ENCODE measurements around the gene KCNC2. TPM values are rescaled to one million over a fixed set of nuclear protein-coding genes. Genes with fewer than 3 reads are reported as not detected.

The KCNC2 gene
- total and polyA plus RNA-seq, 9 of the 15 experiments (the other 6 are each of a cell fraction or from before 2014, with no cell fraction given): not detected

DNA sequence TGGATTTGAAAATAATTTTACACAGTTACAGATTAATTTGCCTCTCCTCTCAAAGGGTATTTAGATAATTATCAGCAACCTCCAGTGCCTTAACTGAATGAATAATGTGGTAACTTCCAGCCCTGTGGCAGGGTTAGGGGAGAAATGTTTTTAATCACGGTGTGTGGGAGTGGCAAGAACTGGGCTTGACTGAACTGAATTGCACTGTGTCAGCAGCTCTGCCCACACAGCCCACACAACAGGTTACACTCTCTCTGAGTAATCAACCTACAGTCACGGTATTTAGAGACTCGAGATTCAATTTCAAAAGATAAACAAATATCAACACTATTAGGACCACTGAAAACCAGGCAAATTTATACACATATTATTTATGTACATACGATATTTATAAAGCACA is 198.5 kb downstream of the KCNC2 start:
- Histone ChIP-seq H4K20me1 (replicated peaks; ENCODE audit: control insufficient read depth, insufficient read depth, low read length) (no peaks in the 10 kb centered on the region), H3K9ac (ENCODE audit: insufficient read depth in 1 of 2, low read depth in 2 of 2, low read length in 2 of 2) (no peak overlapping the region), H3K27ac (ENCODE audit: extremely low read depth, low read depth, low read length) (no peak overlapping the region), H3K27me3 (ENCODE audit: control insufficient read depth in 2 of 2, insufficient read depth in 2 of 2, low read length in 2 of 2) (no peaks in the 10 kb centered on the region), H3K36me3 (ENCODE audit: control insufficient read depth, insufficient read depth, low read length) (no peaks in the 10 kb centered on the region), H3K9me1 (ENCODE audit: control insufficient read depth, insufficient read depth, low read length) (no peaks in the 10 kb centered on the region), H3K79me2 (ENCODE audit: control insufficient read depth, insufficient read depth, low read length) (no peaks in the 10 kb centered on the region), H3K4me1 (replicated peaks in 1 of 2; ENCODE audit: control insufficient read depth in 2 of 2, insufficient read depth in 2 of 2, low read length in 2 of 2) (no peaks in the 10 kb centered on the region), H3K4me2 (ENCODE audit: insufficient read depth, low read length) (no peak overlapping the region), H3K9me3 (replicated peaks; ENCODE audit: control insufficient read depth, insufficient read depth, low read depth, low read length) (no peaks in the 10 kb centered on the region), H3K4me3 (no peak overlapping the region), H2AFZ (ENCODE audit: low read depth, low read length) (no peak overlapping the region)
- WGBS (ENCODE audit: insufficient coverage, low coverage, missing lambda C conversion rate): 0% methylated on average over 4 of the region's 4 CpGs
- TF ChIP-seq MIER1 (IDR thresholded peaks at IDR 0.05; ENCODE audit: low read depth): no peak
- no peak for TF ChIP-seq ZNF76 (CRISPR knock-in tag; IDR thresholded peaks at IDR 0.05; ENCODE audit: borderline replicate concordance)
- no peak for TF ChIP-seq GATAD2A (IDR thresholded peaks at IDR 0.05)
- CTCF ChIA-PET (ENCODE audit: low intra/inter-chr PET ratio): no interaction called here
- no peak for FAIRE-seq
- POLR2A ChIA-PET: no interaction called here
- intact Hi-C loops (cut with micrococcal nuclease) (no loop called here), in situ Hi-C loops (cut with MboI) (no loop called here)
- ATAC-seq: no peak
- BruUV-seq (replicated peaks): no TSS peak
- no peak for DNase-seq (ENCODE audit: extremely low read depth in 1 of 4, low spot score in 3 of 4)

DNA sequence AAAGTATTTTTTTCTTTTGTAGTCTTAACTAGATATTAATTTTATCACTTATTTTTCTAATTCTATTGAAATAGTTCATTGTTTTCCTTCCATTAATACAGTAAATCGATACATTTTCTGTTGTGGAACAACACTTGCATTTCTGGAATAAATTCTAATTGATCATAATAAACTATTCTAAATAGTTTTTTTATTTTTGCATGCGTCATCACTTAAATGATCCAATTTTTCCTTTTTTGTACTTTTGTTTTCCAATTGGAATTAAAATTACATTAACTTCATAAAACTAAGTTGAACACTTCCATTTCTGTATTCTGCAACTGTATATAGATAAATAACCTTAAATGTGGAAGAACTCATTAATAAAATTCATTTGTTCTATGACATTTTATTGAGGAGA is 202.5 kb downstream of the KCNC2 start:
- in situ Hi-C loops (cut with MboI) (no loop called here), intact Hi-C loops (cut with micrococcal nuclease) (no loop called here)
- ATAC-seq (no peak), DNase-seq (ENCODE audit: extremely low read depth in 1 of 4, low spot score in 3 of 4) (no peak), FAIRE-seq (no peak)
- CTCF ChIA-PET (ENCODE audit: low intra/inter-chr PET ratio): no interaction called here
- Histone ChIP-seq H3K4me3 (no peak overlapping the region), H3K9ac (ENCODE audit: insufficient read depth in 1 of 2, low read depth in 2 of 2, low read length in 2 of 2) (no peak overlapping the region), H4K20me1 (replicated peaks; ENCODE audit: control insufficient read depth, insufficient read depth, low read length) (no peaks in the 10 kb centered on the region), H3K9me1 (ENCODE audit: control insufficient read depth, insufficient read depth, low read length) (no peaks in the 10 kb centered on the region), H3K4me1 (replicated peaks in 1 of 2; ENCODE audit: control insufficient read depth in 2 of 2, insufficient read depth in 2 of 2, low read length in 2 of 2) (no peaks in the 10 kb centered on the region), H3K79me2 (ENCODE audit: control insufficient read depth, insufficient read depth, low read length) (no peaks in the 10 kb centered on the region), H2AFZ (ENCODE audit: low read depth, low read length) (no peak overlapping the region), H3K27me3 (ENCODE audit: control insufficient read depth in 2 of 2, insufficient read depth in 2 of 2, low read length in 2 of 2) (no peaks in the 10 kb centered on the region), H3K4me2 (ENCODE audit: insufficient read depth, low read length) (no peak overlapping the region), H3K36me3 (ENCODE audit: control insufficient read depth, insufficient read depth, low read length) (no peaks in the 10 kb centered on the region), H3K27ac (ENCODE audit: extremely low read depth, low read depth, low read length) (no peak overlapping the region), H3K9me3 (replicated peaks; ENCODE audit: control insufficient read depth, insufficient read depth, low read depth, low read length) (no peaks in the 10 kb centered on the region)
- POLR2A ChIA-PET: no interaction called here
- BruUV-seq (replicated peaks): no TSS peak
- 9% methylated on average over 2 of the region's 2 CpGs for WGBS (ENCODE audit: insufficient coverage, low coverage, missing lambda C conversion rate)
- TF ChIP-seq ZBTB9 (CRISPR knock-in tag; IDR thresholded peaks at IDR 0.05) (no peak), ZNF316 (IDR thresholded peaks at IDR 0.05) (peak; percentile 54; the same call in 1 of the 2 replicates)
